ENCODE measurements around the gene UPK1B. TPM values are rescaled to one million over a fixed set of nuclear protein-coding genes. Genes with fewer than 3 reads are reported as not detected.

UPK1B gene
- total and polyA plus RNA-seq, 4 donors: 0.21 to 2.1 (median 0.56) TPM

DNA sequence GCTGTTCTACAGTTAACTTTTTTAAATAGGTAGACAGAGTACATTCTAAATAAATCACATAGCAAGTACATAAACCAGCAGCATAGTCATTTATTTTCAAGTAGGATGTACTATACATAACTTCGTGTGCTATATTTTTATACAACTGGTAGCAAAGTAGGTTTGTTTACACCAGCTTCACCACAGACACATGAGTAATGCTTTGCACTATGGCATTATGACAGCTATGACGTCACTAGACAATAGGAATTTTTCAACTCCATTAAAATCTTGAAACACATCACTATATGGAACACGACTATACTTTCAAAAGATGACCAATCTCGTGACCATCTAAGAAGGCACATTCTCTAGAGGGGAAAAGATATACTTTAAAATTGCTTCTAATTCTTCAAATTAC is 23.9 kb upstream of the UPK1B start:
- H3K9ac ChIP-seq (ENCODE audit: insufficient read depth in 1 of 2, low read length in 2 of 2): no peak overlapping the region
- DNase-seq (no peak), ATAC-seq (ENCODE audit: insufficient read depth, low FRiP score) (no peak)
- no peak overlapping the region for H3K4me3 ChIP-seq
- no peaks in the 10 kb centered on the region for H3K27me3 ChIP-seq (ENCODE audit: control insufficient read depth in 3 of 3, insufficient read depth in 3 of 3, low read length in 2 of 3)
- no peak overlapping the region for H3K27ac ChIP-seq (ENCODE audit: low read depth in 1 of 2, low read length in 1 of 2)
- TF ChIP-seq CTCF (IDR thresholded peaks at IDR 0.05; ENCODE audit: control extremely low read depth, extremely low read depth): no peak
- H3K4me1 ChIP-seq (ENCODE audit: control insufficient read depth in 5 of 5, insufficient read depth in 5 of 5, low read length in 5 of 5): no peaks in the 10 kb centered on the region
- no peaks in the 10 kb centered on the region for H3K36me3 ChIP-seq (ENCODE audit: control insufficient read depth in 4 of 4, insufficient read depth in 4 of 4, low read length in 4 of 4)
- peaks cover 0 to 4% (median 0%) of the 10 kb centered on the region in 4 donors for H3K9me3 ChIP-seq (ENCODE audit: control insufficient read depth in 4 of 4, insufficient read depth in 3 of 4, low read length in 3 of 4)
- WGBS, 2 donors: 66 to 76% methylated on average over 4 of the region's 4 CpGs

DNA sequence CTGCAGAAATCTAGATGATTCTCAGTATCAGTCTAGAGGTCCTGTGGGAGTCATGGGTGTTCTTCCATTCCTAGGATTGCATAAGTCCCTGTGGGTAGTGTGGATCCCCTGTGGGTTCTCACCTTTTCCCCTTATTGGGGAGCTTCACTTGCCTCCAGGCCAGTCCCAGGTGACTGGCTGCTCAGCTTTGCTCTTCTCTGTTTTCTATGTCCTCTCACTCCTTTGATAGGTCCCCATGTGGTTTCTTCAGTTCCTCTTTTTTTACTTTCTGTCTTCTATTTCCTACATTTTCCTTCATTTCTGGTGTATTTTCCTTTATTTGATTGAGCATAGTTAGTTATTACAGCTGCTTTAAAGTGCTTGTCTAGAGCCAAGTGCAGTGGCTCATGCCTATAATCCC is 16.5 kb upstream of the UPK1B start:
- Histone ChIP-seq H3K9me3 (ENCODE audit: control insufficient read depth in 4 of 4, insufficient read depth in 3 of 4, low read length in 3 of 4) (peaks cover 0 to 11% (median 5%) of the 10 kb centered on the region in 4 donors), H3K27ac (ENCODE audit: low read depth in 1 of 2, low read length in 1 of 2) (no peak overlapping the region), H3K4me3 (no peak overlapping the region), H3K4me1 (ENCODE audit: control insufficient read depth in 5 of 5, insufficient read depth in 5 of 5, low read length in 5 of 5) (peaks cover 0 to 2% (median 0%) of the 10 kb centered on the region in 5 donors), H3K36me3 (ENCODE audit: control insufficient read depth in 4 of 4, insufficient read depth in 4 of 4, low read length in 4 of 4) (no peaks in the 10 kb centered on the region), H3K27me3 (ENCODE audit: control insufficient read depth in 3 of 3, insufficient read depth in 3 of 3, low read length in 2 of 3) (no peaks in the 10 kb centered on the region), H3K9ac (ENCODE audit: insufficient read depth in 1 of 2, low read length in 2 of 2) (no peak overlapping the region)
- no peak for DNase-seq
- TF ChIP-seq CTCF (IDR thresholded peaks at IDR 0.05; ENCODE audit: control extremely low read depth, extremely low read depth): no peak
- no peak for ATAC-seq (ENCODE audit: insufficient read depth, low FRiP score)

- H3K4me1 ChIP-seq (ENCODE audit: control insufficient read depth in 5 of 5, insufficient read depth in 5 of 5, low read length in 5 of 5): peaks cover 0 to 2% (median 0%) of the 10 kb centered on the region in 5 donors
- no peak for TF ChIP-seq CTCF (IDR thresholded peaks at IDR 0.05; ENCODE audit: control extremely low read depth, extremely low read depth)
- WGBS, 2 donors: 64 to 71% methylated on average over 2 of the region's 2 CpGs
- no peak overlapping the region for H3K27ac ChIP-seq (ENCODE audit: low read depth in 1 of 2, low read length in 1 of 2)
- peak; percentile 20 to 70 (median 68) for DNase-seq
- H3K4me3 ChIP-seq: no peak overlapping the region
- no peak overlapping the region for H3K9ac ChIP-seq (ENCODE audit: insufficient read depth in 1 of 2, low read length in 2 of 2)
- no peak for ATAC-seq (ENCODE audit: insufficient read depth, low FRiP score)
- H3K9me3 ChIP-seq (ENCODE audit: control insufficient read depth in 4 of 4, insufficient read depth in 3 of 4, low read length in 3 of 4): peaks cover 0 to 11% (median 5%) of the 10 kb centered on the region in 4 donors
- no peaks in the 10 kb centered on the region for H3K36me3 ChIP-seq (ENCODE audit: control insufficient read depth in 4 of 4, insufficient read depth in 4 of 4, low read length in 4 of 4)
- H3K27me3 ChIP-seq (ENCODE audit: control insufficient read depth in 3 of 3, insufficient read depth in 3 of 3, low read length in 2 of 3): no peaks in the 10 kb centered on the region
These were observed 15.4 kb upstream of the UPK1B start for GRCh38 chr3:119157971-119158370.

- peaks cover 0 to 2% (median 0%) of the 10 kb centered on the region in 5 donors for H3K4me1 ChIP-seq (ENCODE audit: control insufficient read depth in 5 of 5, insufficient read depth in 5 of 5, low read length in 5 of 5)
- H3K36me3 ChIP-seq (ENCODE audit: control insufficient read depth in 4 of 4, insufficient read depth in 4 of 4, low read length in 4 of 4): no peaks in the 10 kb centered on the region
- no peak overlapping the region for H3K9ac ChIP-seq (ENCODE audit: insufficient read depth in 1 of 2, low read length in 2 of 2)
- 36 to 82% methylated on average over 1 of the region's 1 CpG for WGBS, 2 donors
- no peak for TF ChIP-seq CTCF (IDR thresholded peaks at IDR 0.05; ENCODE audit: control extremely low read depth, extremely low read depth)
- peaks cover 0 to 10% (median 3%) of the 10 kb centered on the region in 4 donors for H3K9me3 ChIP-seq (ENCODE audit: control insufficient read depth in 4 of 4, insufficient read depth in 3 of 4, low read length in 3 of 4)
- no peaks in the 10 kb centered on the region for H3K27me3 ChIP-seq (ENCODE audit: control insufficient read depth in 3 of 3, insufficient read depth in 3 of 3, low read length in 2 of 3)
- H3K4me3 ChIP-seq: no peak overlapping the region
- DNase-seq (no peak), ATAC-seq (ENCODE audit: insufficient read depth, low FRiP score) (no peak)
- H3K27ac ChIP-seq (ENCODE audit: low read depth in 1 of 2, low read length in 1 of 2): no peak overlapping the region
These were observed 13.0 kb upstream of the UPK1B start for GRCh38 chr3:119160361-119160760.

All from lung (tissue), 12 donors.